ENCODE measurements around the gene COQ7.

COQ7 gene

DNA sequence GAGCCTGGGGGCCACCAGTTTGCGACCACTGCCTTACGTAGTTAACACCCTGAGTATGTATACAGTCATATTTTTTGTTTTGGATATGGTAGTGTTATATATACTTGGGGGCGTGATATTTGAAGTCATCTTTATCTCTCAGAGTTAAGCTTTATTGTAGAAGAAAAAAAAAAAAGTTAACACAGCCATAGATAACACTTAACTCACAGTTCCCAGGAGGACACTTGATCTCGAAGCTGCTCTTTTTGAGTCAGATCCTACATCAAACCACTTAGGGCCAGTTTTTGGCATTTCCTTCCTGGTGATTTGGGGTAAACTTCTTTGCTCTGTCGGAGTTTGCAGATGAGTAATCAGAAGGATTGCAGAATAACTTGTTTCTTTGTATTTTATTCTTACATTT lies 52.1 kb downstream of the COQ7 start:
- TF ChIP-seq CTCF (IDR thresholded peaks at IDR 0.05; ENCODE audit: low read depth, low read length) = no peak
- no peak for DNase-seq (ENCODE audit: extremely low read depth, low read depth)

DNA sequence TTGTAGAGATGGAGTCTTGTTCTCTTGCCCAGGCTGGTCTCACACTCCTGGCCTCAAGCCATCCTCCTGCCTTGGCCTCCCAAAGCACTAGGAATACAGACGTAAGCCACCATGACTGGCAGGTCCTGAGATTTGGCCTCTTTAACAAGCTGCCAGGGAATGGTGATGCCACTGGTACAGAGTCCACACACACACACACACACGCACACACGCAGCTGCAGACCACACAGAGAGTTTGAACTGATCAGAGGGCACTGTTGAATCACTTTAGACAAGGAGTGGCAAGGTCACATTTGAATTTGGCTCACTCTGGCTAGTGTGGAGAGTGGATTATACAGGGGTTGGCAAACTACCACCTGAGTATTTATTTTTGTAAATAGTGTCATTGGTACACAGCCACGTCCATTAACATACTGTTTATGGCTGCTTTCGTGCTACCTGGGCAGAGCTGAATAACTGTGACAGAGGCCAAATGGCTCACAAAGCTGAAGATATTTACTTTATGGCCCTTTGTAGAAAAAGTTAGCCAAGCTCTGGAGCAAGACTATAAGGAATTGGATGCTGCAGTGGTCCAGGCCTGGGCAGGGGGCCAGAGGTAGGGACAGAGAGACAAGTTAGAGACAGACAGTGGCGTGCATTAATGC lies 56.2 kb downstream of the COQ7 start:
- no peak for DNase-seq (ENCODE audit: extremely low read depth, low read depth)

GRCh38 chr16:19126300-19126699 lies 58.9 kb downstream of the COQ7 start:
- DNase-seq (ENCODE audit: extremely low read depth, low read depth) = no peak
- TF ChIP-seq CTCF (IDR thresholded peaks at IDR 0.05; ENCODE audit: low read depth, low read length) = no peak

More for the DNA sequence above, 56.2 kb downstream of the COQ7 start:
- TF ChIP-seq CTCF (IDR thresholded peaks at IDR 0.05; ENCODE audit: low read depth, low read length) = no peak

GRCh38 chr16:19127205-19127604 lies 59.8 kb downstream of the COQ7 start:
- no peak for DNase-seq (ENCODE audit: extremely low read depth, low read depth)
- TF ChIP-seq CTCF (IDR thresholded peaks at IDR 0.05; ENCODE audit: low read depth, low read length) = no peak

GRCh38 chr16:19127674-19128131 lies 60.3 kb downstream of the COQ7 start:
- TF ChIP-seq CTCF (IDR thresholded peaks at IDR 0.05; ENCODE audit: low read depth, low read length) = no peak

DNA sequence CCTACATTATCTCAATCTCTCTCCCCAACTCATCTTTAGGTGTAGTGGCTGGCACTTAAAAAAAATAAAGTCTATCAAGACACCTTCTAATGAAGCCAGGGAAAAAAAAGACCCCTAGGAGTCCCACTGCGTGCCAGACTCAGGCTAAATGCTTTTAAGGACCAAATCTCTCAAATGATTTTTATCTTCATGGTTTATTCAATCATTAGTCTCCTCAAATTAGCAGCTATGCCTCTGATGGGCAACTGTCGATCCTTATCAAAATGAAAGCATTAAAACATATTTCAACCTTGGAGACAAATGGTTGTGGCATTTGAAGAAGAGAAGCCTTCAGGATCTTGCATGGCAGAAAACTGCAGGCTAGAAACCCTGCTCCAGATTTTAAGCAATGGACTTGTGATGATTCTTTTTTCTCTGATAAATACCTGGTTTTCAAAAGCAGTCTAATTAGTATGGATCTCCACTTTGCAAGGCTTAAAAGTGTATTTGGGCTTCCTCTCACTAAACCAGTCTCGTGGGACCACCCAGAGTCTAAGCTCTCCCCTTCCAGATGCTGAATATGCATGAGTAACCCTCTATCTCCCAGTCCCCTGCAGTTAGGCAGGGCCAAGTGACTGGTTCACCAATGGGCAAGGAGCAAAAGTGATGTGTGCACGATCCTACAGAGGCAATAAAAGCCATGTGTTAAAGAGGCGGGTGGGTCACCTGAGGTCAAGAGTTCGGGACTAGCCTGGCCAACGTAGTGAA lies 61.2 kb downstream of the COQ7 start:
- DNase-seq (ENCODE audit: extremely low read depth, low read depth) = no peak
- no peak for TF ChIP-seq CTCF (IDR thresholded peaks at IDR 0.05; ENCODE audit: low read depth, low read length)

More at GRCh38 chr16:19127674-19128131, 60.3 kb downstream of the COQ7 start:
- no peak for DNase-seq (ENCODE audit: extremely low read depth, low read depth)
